ENCODE results near the gene B2M. TPM values are rescaled to one million over a fixed set of nuclear protein-coding genes. Genes with fewer than 3 reads are reported as not detected.

B2M gene
- total and polyA plus RNA-seq, 10 of the 15 experiments (the other 5 are each of a cell fraction or from before 2014, with no cell fraction given), result 2,901 to 22,794 (median 8,374) TPM

GRCh38 chr15:44710236-44711095 is 851 bp upstream of the B2M start (continued):
- TF ChIP-seq ZNF384 (IDR thresholded peaks at IDR 0.05; ENCODE audit: borderline replicate concordance, low read depth, low read length) (peak; percentile 64; the same call in 1 of the 2 replicates), BCL3 (IDR thresholded peaks at IDR 0.05; ENCODE audit: borderline replicate concordance, insufficient read depth, low read depth, low read length, poor library complexity, severe bottlenecking) (peak; percentile 46), ZBTB11 (CRISPR knock-in tag; IDR thresholded peaks at IDR 0.05) (peak; percentile 12; the same call in 1 of the 2 replicates), WRNIP1 (IDR thresholded peaks at IDR 0.05; ENCODE audit: borderline replicate concordance, low read depth, low read length) (no peak), SMAD5 (IDR thresholded peaks at IDR 0.05; ENCODE audit: low read depth) (peak; percentile 42; the same call in 1 of the 2 replicates), HCFC1 (IDR thresholded peaks at IDR 0.05; ENCODE audit: low read length) (no peak), HDGF (IDR thresholded peaks at IDR 0.05) (no peak), CTCF (IDR thresholded peaks at IDR 0.05 in 2 of 3, conservative IDR thresholded peaks at IDR 0.05 in 1 of 3; ENCODE audit: control insufficient read depth in 2 of 3, extremely low read depth in 1 of 3, insufficient read depth in 1 of 3, low read depth in 3 of 3, low read length in 3 of 3) (peak; percentile 48 to 62 (median 54)), JUND (IDR thresholded peaks at IDR 0.05; ENCODE audit: low read depth, low read length) (no peak), HSF1 (IDR thresholded peaks at IDR 0.05; ENCODE audit: low read depth, low read length) (no peak), FOXK2 (IDR thresholded peaks at IDR 0.05) (no peak), CBX3 (IDR thresholded peaks at IDR 0.05; ENCODE audit: borderline replicate concordance, low read depth) (no peak), ZNF592 (IDR thresholded peaks at IDR 0.05) (no peak)
